Transverse colon (tissue), 3 donors: ENCODE results near the gene ZFHX3.

Experiments
- POLR2A ChIP-seq: fragments of 450-650 bp; IDR thresholded peaks from one replicate; pipeline ENCODE4 v1.6.1; 2016; ENCODE audit warnings: antibody characterized with exemption, mild to moderate bottlenecking, moderate library complexity
- POLR2AphosphoS5 ChIP-seq, 3 donors: sonication (generic); formaldehyde crosslinking; IDR thresholded peaks; one replicate each; pipeline ENCODE4 v1.6.1; 2016; ENCODE audit warnings: antibody characterized with exemption in 3 of 3

- TF ChIP-seq POLR2AphosphoS5 (IDR thresholded peaks at IDR 0.05): no peak
- TF ChIP-seq POLR2A: no peak
Measured at GRCh38 chr16:72991644-72992043, 56.3 kb downstream of the ZFHX3 start.
